WTC11 (cell line): ENCODE measurements around the gene BFSP1. TPM values are rescaled to one million over a fixed set of nuclear protein-coding genes. Genes with fewer than 3 reads are reported as not detected.

Source experiments
- ATAC-seq: fragments of 200-7000 bp; cut with Tn5 transposase; 2 replicates; pipeline ENCODE4 v1.10.0; 2021; ENCODE audit warnings: mild to moderate bottlenecking, moderate library complexity
- CTCF ChIA-PET: fragments of 300-600 bp; sonication (Branson Sonifier 250); formaldehyde crosslinking; loops from one replicate; lab custom pipeline; 2021; ENCODE audit warnings: antibody characterized with exemption; lab: Charles Lee
- POLR2A ChIA-PET: fragments of 350-600 bp; sonication (Branson Sonifier 250); formaldehyde crosslinking; loops from one replicate; lab custom pipeline; 2021; ENCODE audit warnings: antibody characterized with exemption; lab: Charles Lee
- DNase-seq: peaks from one replicate; pipeline ENCODE4 v3.0.0; 2021; ENCODE audit warnings: low spot score
- H3K27ac Mint-ChIP-seq: 2 replicates; pipeline ENCODE4 v1.8.0; 2021; ENCODE audit warnings: mixed read lengths
- H3K27me3 Mint-ChIP-seq: 2 replicates; pipeline ENCODE4 v1.8.0; 2021; ENCODE audit warnings: low read depth, mild to moderate bottlenecking, moderate library complexity, mixed read lengths
- H3K36me3 Mint-ChIP-seq: 2 replicates; pipeline ENCODE4 v1.8.0; 2021; ENCODE audit warnings: mixed read lengths
- H3K4me1 Mint-ChIP-seq: 2 replicates; pipeline ENCODE4 v1.8.0; 2022; ENCODE audit warnings: mixed read lengths
- H3K4me3 Mint-ChIP-seq: 2 replicates; pipeline ENCODE4 v1.8.0; 2021; ENCODE audit warnings: mild to moderate bottlenecking, moderate library complexity, mixed read lengths
- H3K9me3 Mint-ChIP-seq: 2 replicates; pipeline ENCODE4 v1.8.0; 2021; ENCODE audit warnings: mixed read lengths
- AFF4 ChIP-seq: sonication (generic); formaldehyde crosslinking; IDR thresholded peaks from 2 replicates; pipeline ENCODE4 v1.8.1; 2023; ENCODE audit warnings: mild to moderate bottlenecking, missing genetic modification reagents, borderline replicate concordance
- AR ChIP-seq: fragments of 250-450 bp; sonication (Bioruptor Pico); IDR thresholded peaks from 2 replicates; pipeline ENCODE4 v1.9.0; 2021; ENCODE audit warnings: mild to moderate bottlenecking
- ATF6 ChIP-seq: sonication (generic); formaldehyde crosslinking; IDR thresholded peaks from 2 replicates; pipeline ENCODE4 v1.8.1; 2023; ENCODE audit warnings: mild to moderate bottlenecking, missing genetic modification reagents
- CTCF ChIP-seq: fragments of 200-600 bp; IDR thresholded peaks from 2 replicates; pipeline ENCODE4 v1.8.0; 2022; ENCODE audit warnings: antibody characterized with exemption
- E2F5 ChIP-seq: sonication (generic); formaldehyde crosslinking; IDR thresholded peaks from 2 replicates; pipeline ENCODE4 v1.8.1; 2022; ENCODE audit warnings: mild to moderate bottlenecking, moderate library complexity, missing genetic modification reagents
- ERG ChIP-seq: fragments of 250-450 bp; sonication (Bioruptor Pico); IDR thresholded peaks from 2 replicates; pipeline ENCODE4 v1.8.0; 2021; ENCODE audit warnings: mild to moderate bottlenecking
- IRF2 ChIP-seq: sonication (generic); formaldehyde crosslinking; IDR thresholded peaks from 2 replicates; pipeline ENCODE4 v1.8.0; 2022; ENCODE audit warnings: low read depth, missing genetic modification reagents, borderline replicate concordance
- JUN ChIP-seq: sonication (generic); formaldehyde crosslinking; IDR thresholded peaks from 2 replicates; pipeline ENCODE4 v1.8.0; 2023; ENCODE audit warnings: mild to moderate bottlenecking, missing genetic modification reagents
- NFE2L1 ChIP-seq: sonication (generic); formaldehyde crosslinking; IDR thresholded peaks from 2 replicates; pipeline ENCODE4 v1.8.1; 2023; ENCODE audit warnings: missing genetic modification reagents
- ZBTB21 ChIP-seq: sonication (generic); formaldehyde crosslinking; IDR thresholded peaks from 2 replicates; pipeline ENCODE4 v1.8.1; 2023; ENCODE audit warnings: mild to moderate bottlenecking, missing genetic modification reagents, borderline replicate concordance
- total RNA-seq: library from RNA; stranded (reverse); gene quantifications from 3 replicates; pipeline ENCODE4 v1.2.3, GENCODE V29; 2021

BFSP1 gene
- total RNA-seq, 1 experiment from 2014 or later, result 3.0 TPM

GRCh38 chr20:17555106-17555505, 23.9 kb upstream of the BFSP1 start (continued):
- no peak for TF ChIP-seq ATF6 (CRISPR knock-in tag)

GRCh38 chr20:17549131-17549530, 18.0 kb upstream of the BFSP1 start:
- Mint-ChIP-seq H3K36me3 (no peaks in the 10 kb centered on the region), H3K4me3 (no peak overlapping the region), H3K9me3 (no peaks in the 10 kb centered on the region), H3K27ac (no peak overlapping the region), H3K27me3 (no peaks in the 10 kb centered on the region), H3K4me1 (no peaks in the 10 kb centered on the region)
- CTCF ChIA-PET, result no interaction called here
- ATAC-seq (no peak), DNase-seq (no peak)
- TF ChIP-seq AR (CRISPR knock-in tag) (no peak), IRF2 (CRISPR knock-in tag) (no peak)
- POLR2A ChIA-PET, result no interaction called here

- ATAC-seq, result no peak
- Mint-ChIP-seq H3K4me3 (no peak overlapping the region), H3K27me3 (no peaks in the 10 kb centered on the region), H3K27ac (no peak overlapping the region), H3K4me1 (no peaks in the 10 kb centered on the region), H3K36me3 (no peaks in the 10 kb centered on the region), H3K9me3 (no peaks in the 10 kb centered on the region)
- no peak for DNase-seq
- CTCF ChIA-PET, result interaction anchor here (0.7 kb wide), 1 partner anchor 137 kb away, joined by 3 read pairs; no protein-coding TSS in a partner anchor
- TF ChIP-seq ERG (CRISPR knock-in tag) (no peak), AFF4 (CRISPR knock-in tag) (no peak)
- POLR2A ChIA-PET, result no interaction called here
Observed at GRCh38 chr20:17545127-17545526, 13.9 kb upstream of the BFSP1 start.

GRCh38 chr20:17543531-17544131, 12.5 kb upstream of the BFSP1 start:
- no peaks in the 10 kb centered on the region for H3K36me3 Mint-ChIP-seq
- no peaks in the 10 kb centered on the region for H3K9me3 Mint-ChIP-seq
- H3K27ac Mint-ChIP-seq, result no peak overlapping the region
- ATAC-seq (no peak), DNase-seq (no peak)
- H3K4me1 Mint-ChIP-seq, result no peaks in the 10 kb centered on the region
- POLR2A ChIA-PET, result no interaction called here
- no peaks in the 10 kb centered on the region for H3K27me3 Mint-ChIP-seq
- H3K4me3 Mint-ChIP-seq, result no peak overlapping the region
- CTCF ChIA-PET, result interaction anchor here (0.7 kb wide), 1 partner anchor 93 kb away, joined by 3 read pairs; no protein-coding TSS in a partner anchor
- TF ChIP-seq E2F5 (CRISPR knock-in tag), result no peak
- TF ChIP-seq CTCF, result no peak
- no peak for TF ChIP-seq AR (CRISPR knock-in tag)
- TF ChIP-seq ZBTB21 (CRISPR knock-in tag), result no peak
- TF ChIP-seq NFE2L1 (CRISPR knock-in tag), result no peak
- TF ChIP-seq JUN, result no peak
